CD14-positive monocyte (primary cell): ENCODE data around the gene CD44. TPM values are rescaled to one million over a fixed set of nuclear protein-coding genes. Genes with fewer than 3 reads are reported as not detected.

Source experiments
- DNase-seq, 3 donors: peaks; one replicate each; pipeline ENCODE4 v3.0.0-alpha.2; 2011 to 2022
- H2AFZ ChIP-seq: 2 replicates; pipeline ENCODE4 v1.6.0; 2012; ENCODE audit warnings: mild to moderate bottlenecking, low read depth, low read length, inconsistent platforms; ENCODE audit not compliant: insufficient read depth, poor library complexity, severe bottlenecking
- H3K27ac ChIP-seq, 2 donors: 1 replicate in 1 of 2; 2 replicates in 1 of 2; pipeline ENCODE4 v1.5.1; 2012 to 2013; ENCODE audit warnings: low read length in 2 of 2, control low read depth in 1 of 2, inconsistent platforms in 1 of 2, low read depth in 1 of 2, mild to moderate bottlenecking in 1 of 2
- H3K27me3 ChIP-seq, 2 donors: one replicate each; pipeline versions ENCODE4 v1.6.0 to v1.6.1; 2011 to 2013; ENCODE audit warnings: low read length in 2 of 2; ENCODE audit not compliant: control insufficient read depth in 2 of 2, insufficient read depth in 2 of 2
- H3K36me3 ChIP-seq, 2 donors: replicated peaks in 1 of 2; 1 replicate in 1 of 2; 2 replicates in 1 of 2; pipeline versions ENCODE4 v1.5.1 to v1.6.1; 2012 to 2013; ENCODE audit warnings: low read length in 2 of 2, control low read depth in 1 of 2, inconsistent platforms in 1 of 2, mild to moderate bottlenecking in 1 of 2; ENCODE audit not compliant: insufficient read depth in 2 of 2, control insufficient read depth in 1 of 2
- H3K4me1 ChIP-seq, 2 donors: 1 replicate in 1 of 2; 2 replicates in 1 of 2; pipeline versions ENCODE4 v1.5.1 to v1.6.1; 2012 to 2013; ENCODE audit warnings: low read length in 2 of 2, control low read depth in 1 of 2, inconsistent platforms in 1 of 2, mild to moderate bottlenecking in 1 of 2, moderate library complexity in 1 of 2; ENCODE audit not compliant: insufficient read depth in 2 of 2, control insufficient read depth in 1 of 2
- H3K4me2 ChIP-seq: replicated peaks from 2 replicates; pipeline ENCODE3; 2012; ENCODE audit warnings: low read length, moderate library complexity, mild to moderate bottlenecking; ENCODE audit not compliant: poor library complexity, severe bottlenecking; ENCODE audit errors: extremely low read depth
- H3K4me3 ChIP-seq, 3 experiments: fragments of 200-600 bp in 1 of 3; sonication (generic) in 1 of 3; replicated peaks in 1 of 3; 1 replicate in 2 of 3; 2 replicates in 1 of 3; pipeline ENCODE4 v1.5.1; 2011 to 2013; ENCODE audit warnings: low read length in 3 of 3, mild to moderate bottlenecking in 3 of 3, control low read depth in 2 of 3, low read depth in 2 of 3, inconsistent platforms in 1 of 3, moderate library complexity in 1 of 3
- H3K79me2 ChIP-seq: 2 replicates; pipeline ENCODE4 v1.6.0; 2012; ENCODE audit warnings: mild to moderate bottlenecking, control low read depth, inconsistent platforms, low read length, moderate library complexity; ENCODE audit not compliant: insufficient read depth
- H3K9ac ChIP-seq: 2 replicates; pipeline ENCODE4 v1.6.0; 2017; ENCODE audit warnings: low read length, mild to moderate bottlenecking; ENCODE audit not compliant: insufficient read depth, poor library complexity, severe bottlenecking
- H3K9me3 ChIP-seq, 2 donors: replicated peaks in 1 of 2; 1 replicate in 1 of 2; 2 replicates in 1 of 2; pipeline versions ENCODE4 v1.5.1 to v1.6.1; 2012 to 2013; ENCODE audit warnings: low read length in 2 of 2, control low read depth in 1 of 2; ENCODE audit not compliant: control insufficient read depth in 1 of 2, insufficient read depth in 1 of 2
- H4K20me1 ChIP-seq: 2 replicates; pipeline ENCODE4 v1.6.0; 2012; ENCODE audit warnings: mild to moderate bottlenecking, low read length, control low read depth, moderate library complexity; ENCODE audit not compliant: insufficient read depth
- H3K27ac Mint-ChIP-seq, 7 donors: one replicate each; pipeline ENCODE4 v1.8.0; 2020; ENCODE audit warnings: mild to moderate bottlenecking in 7 of 7, mixed read lengths in 7 of 7, moderate library complexity in 6 of 7, inconsistent platforms in 2 of 7
- H3K27me3 Mint-ChIP-seq, 3 donors: one replicate each; pipeline ENCODE4 v1.8.0; 2021 to 2022; ENCODE audit warnings: low read depth in 3 of 3, mild to moderate bottlenecking in 3 of 3, mixed read lengths in 3 of 3, moderate library complexity in 3 of 3, inconsistent platforms in 1 of 3
- H3K36me3 Mint-ChIP-seq, 2 donors: one replicate each; pipeline ENCODE4 v1.8.0; 2020; ENCODE audit warnings: mixed read lengths in 2 of 2, inconsistent platforms in 1 of 2, mild to moderate bottlenecking in 1 of 2
- H3K4me1 Mint-ChIP-seq: one replicate; pipeline ENCODE4 v1.8.0; 2020; ENCODE audit warnings: mild to moderate bottlenecking, mixed read lengths
- H3K4me3 Mint-ChIP-seq, 2 donors: one replicate each; pipeline ENCODE4 v1.8.0; 2020; ENCODE audit warnings: mild to moderate bottlenecking in 2 of 2, mixed read lengths in 2 of 2, moderate library complexity in 1 of 2
- H3K9me3 Mint-ChIP-seq, 7 donors: one replicate each; pipeline ENCODE4 v1.8.0; 2020 to 2022; ENCODE audit warnings: mixed read lengths in 7 of 7, mild to moderate bottlenecking in 6 of 7, moderate library complexity in 6 of 7, inconsistent platforms in 2 of 7
- WGBS: methylation state at CpG from one replicate; pipeline ENCODE4 v1.1.5; 2013; ENCODE audit warnings: missing lambda C conversion rate; ENCODE audit not compliant: insufficient coverage; 5-methylcytosine and 5-hydroxymethylcytosine counted together
- intact Hi-C, 2 donors: fragments of 100-400 bp; cut with micrococcal nuclease; formaldehyde crosslinking; loops; one replicate each; pipeline versions ENCODE4 v1.15.0 to v1.15.1; 2023
- polyA plus RNA-seq, 3 donors: library from polyadenylated mRNA; depleted of rRNA in 1 of 3; unstranded in 2 of 3; stranded (reverse) in 1 of 3; fragments of 300-500 nt in 2 of 3; fragments of >200 nt in 1 of 3; fragmentation: Illumina TruSeq in 2 of 3; gene quantifications; 1 replicate in 2 of 3; 2 replicates in 1 of 3; pipeline ENCODE4 v1.2.3, GENCODE V29; 2012 to 2021
- TF ChIP-seq, protein P1 (sequence below): fragments of 200-600 bp; IDR thresholded peaks from one replicate; pipeline ENCODE4 v1.8.0; 2022; ENCODE audit warnings: antibody characterized with exemption, mild to moderate bottlenecking

The CD44 gene
- polyA plus RNA-seq, 3 donors: 415 to 866 (median 531) TPM

DNA sequence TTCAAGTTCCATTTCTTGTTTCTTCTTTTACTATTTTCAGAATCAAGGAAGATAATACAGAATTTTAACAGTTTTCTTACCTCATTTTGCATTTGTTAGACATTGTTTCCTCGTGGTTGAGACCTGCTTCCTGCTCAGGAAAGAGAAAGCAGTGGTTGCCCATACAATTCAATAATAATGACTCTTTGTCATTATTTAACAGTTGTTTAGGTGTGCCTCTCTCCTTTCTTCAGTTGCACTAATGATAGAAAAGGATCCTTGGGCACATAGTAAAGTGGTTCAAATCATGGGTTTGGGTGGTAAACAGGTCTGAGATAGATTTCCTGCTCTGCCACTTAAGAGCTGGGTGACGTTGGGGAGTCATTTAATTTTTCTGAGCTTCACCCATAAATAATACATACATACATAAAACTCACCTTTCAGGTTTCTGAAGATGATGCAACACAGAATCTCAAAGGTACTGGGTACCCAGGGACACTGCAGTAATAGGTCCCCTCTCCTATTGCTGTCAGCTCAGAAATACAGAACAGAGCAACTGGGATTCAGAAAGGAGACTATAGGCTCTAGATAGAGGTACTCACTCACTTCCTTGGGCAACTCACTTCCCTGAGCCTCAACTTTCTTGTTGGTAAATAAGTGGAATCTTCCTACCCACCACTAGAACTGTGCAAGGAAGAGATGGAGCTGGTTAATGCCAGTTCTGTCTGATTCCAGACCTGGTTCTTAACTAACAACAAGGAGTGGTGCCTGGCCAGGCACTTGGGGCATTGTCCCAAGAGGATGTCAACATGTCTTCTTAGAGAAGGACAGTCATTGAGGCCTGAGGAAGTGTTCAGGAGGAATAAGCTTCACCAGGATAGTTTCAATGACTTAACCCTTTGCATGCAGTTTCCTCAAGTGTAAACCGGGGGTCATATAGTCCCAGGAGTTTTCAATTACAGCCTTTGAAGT, 34.9 kb downstream of the CD44 start:
- H3K27me3 ChIP-seq: no peaks in the 10 kb centered on the region
- Mint-ChIP-seq H3K4me1 (peaks cover 77% of the 10 kb centered on the region), H3K27ac (peak overlapping the region; percentile 87 to 96 (median 95)), H3K27me3 (no peaks in the 10 kb centered on the region), H3K4me3 (peak overlapping the region; percentile 37 to 57), H3K9me3 (no peaks in the 10 kb centered on the region), H3K36me3 (peaks cover 65 to 80% of the 10 kb centered on the region in 2 donors)
- H3K4me3 ChIP-seq: peak overlapping the region in 2 of 3 experiments; percentile 12 to 57
- WGBS: 71% methylated on average over 1 of the region's 3 CpGs
- H4K20me1 ChIP-seq: peaks cover 95% of the 10 kb centered on the region
- no peaks in the 10 kb centered on the region for H3K9me3 ChIP-seq
- H3K79me2 ChIP-seq: peaks cover 97% of the 10 kb centered on the region
- no peak overlapping the region for H2AFZ ChIP-seq
- peaks cover 70 to 85% of the 10 kb centered on the region in 2 donors for H3K4me1 ChIP-seq
- DNase-seq: peak in 2 of 3 donors; percentile 50 to 51
- H3K27ac ChIP-seq: peak overlapping the region; percentile 71 to 86
- TF ChIP-seq, protein P1, sequence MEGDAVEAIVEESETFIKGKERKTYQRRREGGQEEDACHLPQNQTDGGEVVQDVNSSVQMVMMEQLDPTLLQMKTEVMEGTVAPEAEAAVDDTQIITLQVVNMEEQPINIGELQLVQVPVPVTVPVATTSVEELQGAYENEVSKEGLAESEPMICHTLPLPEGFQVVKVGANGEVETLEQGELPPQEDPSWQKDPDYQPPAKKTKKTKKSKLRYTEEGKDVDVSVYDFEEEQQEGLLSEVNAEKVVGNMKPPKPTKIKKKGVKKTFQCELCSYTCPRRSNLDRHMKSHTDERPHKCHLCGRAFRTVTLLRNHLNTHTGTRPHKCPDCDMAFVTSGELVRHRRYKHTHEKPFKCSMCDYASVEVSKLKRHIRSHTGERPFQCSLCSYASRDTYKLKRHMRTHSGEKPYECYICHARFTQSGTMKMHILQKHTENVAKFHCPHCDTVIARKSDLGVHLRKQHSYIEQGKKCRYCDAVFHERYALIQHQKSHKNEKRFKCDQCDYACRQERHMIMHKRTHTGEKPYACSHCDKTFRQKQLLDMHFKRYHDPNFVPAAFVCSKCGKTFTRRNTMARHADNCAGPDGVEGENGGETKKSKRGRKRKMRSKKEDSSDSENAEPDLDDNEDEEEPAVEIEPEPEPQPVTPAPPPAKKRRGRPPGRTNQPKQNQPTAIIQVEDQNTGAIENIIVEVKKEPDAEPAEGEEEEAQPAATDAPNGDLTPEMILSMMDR: no peak
- peaks cover 29 to 64% of the 10 kb centered on the region in 2 donors for H3K36me3 ChIP-seq
- H3K9ac ChIP-seq: no peak overlapping the region
- H3K4me2 ChIP-seq: peak overlapping the region; percentile 62
- intact Hi-C loops: loop anchor here in 1 of 2 donors (10.0 kb wide), 1 partner anchor 211 kb away; no protein-coding TSS in a partner anchor

GRCh38 chr11:35174666-35175065, 35.7 kb downstream of the CD44 start:
- DNase-seq: no peak
- peaks cover 78% of the 10 kb centered on the region for H3K4me1 Mint-ChIP-seq
- Histone ChIP-seq H3K79me2 (peaks cover 97% of the 10 kb centered on the region), H3K4me2 (peak overlapping the region; percentile 62), H3K4me3 (peak overlapping the region in 1 of 3 experiments; percentile 57), H3K27ac (peak overlapping the region in 1 of 2 donors; percentile 86), H3K27me3 (no peaks in the 10 kb centered on the region), H3K9me3 (no peaks in the 10 kb centered on the region), H3K4me1 (peaks cover 67 to 85% of the 10 kb centered on the region in 2 donors), H3K9ac (no peak overlapping the region), H4K20me1 (peaks cover 95% of the 10 kb centered on the region), H3K36me3 (peaks cover 37 to 64% of the 10 kb centered on the region in 2 donors), H2AFZ (no peak overlapping the region)
- no peaks in the 10 kb centered on the region for H3K27me3 Mint-ChIP-seq
- H3K4me3 Mint-ChIP-seq: no peak overlapping the region
- intact Hi-C loops: loop anchor here in 1 of 2 donors (10.0 kb wide), 1 partner anchor 210 kb away; no protein-coding TSS in a partner anchor
- TF ChIP-seq, protein P1: no peak
- H3K9me3 Mint-ChIP-seq: no peaks in the 10 kb centered on the region
- H3K36me3 Mint-ChIP-seq: peaks cover 65 to 80% of the 10 kb centered on the region in 2 donors
- peak overlapping the region; percentile 87 to 96 (median 95) for H3K27ac Mint-ChIP-seq
- 0% methylated on average over 1 of the region's 3 CpGs for WGBS
